Liver (tissue), 9 donors: Measurements from ENCODE around the gene FOXO6. TPM values are rescaled to one million over a fixed set of nuclear protein-coding genes. Genes with fewer than 3 reads are reported as not detected.

Experiments
- DNase-seq: peaks from one replicate; pipeline ENCODE4 v3.0.0-alpha.2; 2017; ENCODE audit warnings: low spot score
- H3K27ac ChIP-seq, 2 donors: one replicate each; pipeline ENCODE4 v1.7.0; 2013; ENCODE audit warnings: inconsistent platforms in 2 of 2, low read length in 2 of 2, control low read depth in 1 of 2, low read depth in 1 of 2, mild to moderate bottlenecking in 1 of 2
- H3K27me3 ChIP-seq, 4 donors: one replicate each; pipeline versions ENCODE4 v1.6.1 to v1.7.0; 2013; ENCODE audit warnings: low read length in 3 of 4, inconsistent platforms in 1 of 4, mild to moderate bottlenecking in 1 of 4, moderate library complexity in 1 of 4; ENCODE audit not compliant: control insufficient read depth in 4 of 4, insufficient read depth in 4 of 4
- H3K36me3 ChIP-seq, 4 donors: one replicate each; pipeline versions ENCODE4 v1.6.1 to v1.7.0; 2013; ENCODE audit warnings: low read length in 3 of 4, mild to moderate bottlenecking in 3 of 4, low read depth in 1 of 4, moderate library complexity in 1 of 4; ENCODE audit not compliant: control insufficient read depth in 4 of 4, insufficient read depth in 3 of 4
- H3K4me1 ChIP-seq, 4 donors: one replicate each; pipeline versions ENCODE4 v1.6.1 to v1.7.0; 2013; ENCODE audit warnings: low read length in 3 of 4, mild to moderate bottlenecking in 3 of 4, moderate library complexity in 1 of 4; ENCODE audit not compliant: control insufficient read depth in 4 of 4, insufficient read depth in 4 of 4
- H3K4me3 ChIP-seq, 3 donors: one replicate each; pipeline versions ENCODE4 v1.6.1 to v1.7.0; 2013; ENCODE audit warnings: low read length in 3 of 3, control low read depth in 1 of 3, low read depth in 1 of 3, mild to moderate bottlenecking in 1 of 3
- H3K9ac ChIP-seq, 2 donors: one replicate each; pipeline ENCODE4 v1.7.0; 2013; ENCODE audit warnings: low read length in 2 of 2, mild to moderate bottlenecking in 2 of 2, moderate library complexity in 2 of 2, control low read depth in 1 of 2, low read depth in 1 of 2
- H3K9me3 ChIP-seq, 4 donors: one replicate each; pipeline versions ENCODE4 v1.6.1 to v1.7.0; 2013; ENCODE audit warnings: low read length in 3 of 4; ENCODE audit not compliant: control insufficient read depth in 4 of 4
- ATF3 ChIP-seq: IDR thresholded peaks from 2 replicates; pipeline ENCODE4 v1.6.1; 2016; ENCODE audit warnings: antibody characterized with exemption
- CTCF ChIP-seq: fragments of 150-350 bp; IDR thresholded peaks from 2 replicates; pipeline ENCODE4 v1.5.1; 2017; ENCODE audit warnings: improper control_type of control experiment, low read depth, low read length; ENCODE audit not compliant: missing input control
- EGR1 ChIP-seq, 2 donors: IDR thresholded peaks; 2 replicates each; pipeline ENCODE4 v1.6.1; 2016 to 2018; ENCODE audit warnings: antibody characterized with exemption in 2 of 2, low read depth in 2 of 2
- FOXA1 ChIP-seq: IDR thresholded peaks from 2 replicates; pipeline ENCODE4 v1.6.1; 2016; ENCODE audit warnings: antibody characterized with exemption
- FOXA2 ChIP-seq: IDR thresholded peaks from 2 replicates; pipeline ENCODE4 v1.6.1; 2016; ENCODE audit warnings: antibody characterized with exemption
- GABPA ChIP-seq, 2 donors: IDR thresholded peaks in 1 of 2; conservative IDR thresholded peaks in 1 of 2; 2 replicates each; pipeline ENCODE4 v1.6.1; 2016; ENCODE audit warnings: antibody characterized with exemption in 2 of 2, mild to moderate bottlenecking in 1 of 2, moderate library complexity in 1 of 2
- HNF4A ChIP-seq, 2 donors: conservative IDR thresholded peaks; 2 replicates each; pipeline ENCODE4 v1.6.1; 2016; ENCODE audit warnings: antibody characterized with exemption in 2 of 2, mild to moderate bottlenecking in 2 of 2
- HNF4G ChIP-seq: IDR thresholded peaks from 2 replicates; pipeline ENCODE4 v1.6.1; 2016; ENCODE audit warnings: antibody characterized with exemption
- JUND ChIP-seq, 2 donors: IDR thresholded peaks; 2 replicates each; pipeline ENCODE4 v1.6.1; 2016; ENCODE audit warnings: antibody characterized with exemption in 2 of 2
- MAX ChIP-seq: IDR thresholded peaks from 2 replicates; pipeline ENCODE4 v1.6.1; 2016; ENCODE audit warnings: antibody characterized with exemption
- NR2F2 ChIP-seq: IDR thresholded peaks from 2 replicates; pipeline ENCODE4 v1.6.1; 2016; ENCODE audit warnings: antibody characterized with exemption
- RAD21 ChIP-seq, 2 donors: IDR thresholded peaks; 2 replicates each; pipeline ENCODE4 v1.6.1; 2016; ENCODE audit warnings: antibody characterized with exemption in 2 of 2, mild to moderate bottlenecking in 2 of 2
- REST ChIP-seq: IDR thresholded peaks from 2 replicates; pipeline ENCODE4 v1.6.1; 2016; ENCODE audit warnings: antibody characterized with exemption, mild to moderate bottlenecking
- RXRA ChIP-seq, 2 donors: IDR thresholded peaks; 2 replicates each; pipeline ENCODE4 v1.6.1; 2017 to 2018; ENCODE audit warnings: antibody characterized with exemption in 2 of 2, mild to moderate bottlenecking in 1 of 2
- SP1 ChIP-seq: IDR thresholded peaks from 2 replicates; pipeline ENCODE4 v1.6.1; 2018; ENCODE audit warnings: antibody characterized with exemption, mild to moderate bottlenecking
- TAF1 ChIP-seq: conservative IDR thresholded peaks from 2 replicates; pipeline ENCODE4 v1.6.1; 2016; ENCODE audit warnings: antibody characterized with exemption, mild to moderate bottlenecking
- YY1 ChIP-seq: IDR thresholded peaks from 2 replicates; pipeline ENCODE4 v1.6.1; 2016; ENCODE audit warnings: antibody characterized with exemption, mild to moderate bottlenecking
- ZBTB33 ChIP-seq: IDR thresholded peaks from 2 replicates; pipeline ENCODE4 v1.6.1; 2016; ENCODE audit warnings: antibody characterized with exemption
- WGBS: extraction: QIAGEN DNeasy Blood & Tissue Kit; methylation state at CpG from one replicate; pipeline ENCODE4 v1.1.7; 2013; 5-methylcytosine and 5-hydroxymethylcytosine counted together
- polyA plus RNA-seq, 2 donors: library from polyadenylated mRNA; stranded (reverse) in 1 of 2; unstranded in 1 of 2; fragments of 200-250 nt in 1 of 2; fragments of >200 nt in 1 of 2; fragmentation: Nextera tagmentation in 1 of 2; extraction: Ambion mirVana in 1 of 2; gene quantifications; one replicate each; pipeline versions ENCODE4 v1.2.1 to v1.2.3, GENCODE V29; 2013 to 2015
- total RNA-seq, 2 donors: library from RNA; depleted of rRNA; stranded (reverse); fragments of >200 nt; gene quantifications; one replicate each; pipeline ENCODE4 v1.2.3, GENCODE V29; 2014
- donor health status: healthy.
- donor health status: healthy.
- donor health status: healthy.
- donor health status: healthy.
- donor health status: healthy.

Gene FOXO6
- total and polyA plus RNA-seq, 4 donors, result 0.02 to 0.09 (median 0.08) TPM; not detected in 1

- Histone ChIP-seq H3K36me3 (no peaks in the 10 kb centered on the region), H3K27ac (no peak overlapping the region), H3K9ac (no peak overlapping the region), H3K9me3 (peaks cover 0 to 2% (median 0%) of the 10 kb centered on the region in 4 donors), H3K4me1 (no peaks in the 10 kb centered on the region), H3K4me3 (no peak overlapping the region), H3K27me3 (peaks cover 0 to 2% (median under 1%) of the 10 kb centered on the region in 4 donors)
- WGBS, result 62% methylated on average over 13 of the region's 13 CpGs
- no peak for TF ChIP-seq SP1
- TF ChIP-seq EGR1 (IDR thresholded peaks at IDR 0.05; ENCODE audit: low read depth in 2 of 2), result no peak
- TF ChIP-seq ATF3, result no peak
- TF ChIP-seq HNF4A (conservative IDR thresholded peaks at IDR 0.05), result no peak
- no peak for TF ChIP-seq MAX
- no peak for TF ChIP-seq JUND (IDR thresholded peaks at IDR 0.05)
- TF ChIP-seq RXRA (IDR thresholded peaks at IDR 0.05), result no peak
- no peak for TF ChIP-seq GABPA (IDR thresholded peaks at IDR 0.05 in 1 of 2, conservative IDR thresholded peaks at IDR 0.05 in 1 of 2)
- TF ChIP-seq FOXA2, result no peak
- TF ChIP-seq TAF1, result no peak
- no peak for TF ChIP-seq CTCF
- no peak for TF ChIP-seq REST
- no peak for TF ChIP-seq RAD21 (IDR thresholded peaks at IDR 0.05)
- no peak for TF ChIP-seq NR2F2
- TF ChIP-seq ZBTB33, result no peak
- TF ChIP-seq FOXA1, result no peak
- no peak for TF ChIP-seq YY1
- no peak for TF ChIP-seq HNF4G
- DNase-seq, result no peak
Observed at GRCh38 chr1:41399145-41399795, 38.0 kb downstream of the FOXO6 start.
